Gastrocnemius medialis (tissue), 4 donors: ENCODE results near the gene GCLC. TPM values are rescaled to one million over a fixed set of nuclear protein-coding genes. Genes with fewer than 3 reads are reported as not detected.
A peak's percentile ranks its signal among the peaks of the same experiment; 100 is the strongest.

Experiments
- ATAC-seq, 2 donors: fragments of 150-250 bp; one replicate each; pipeline ENCODE4 v1.9.1; 2016
- DNase-seq, 2 donors: peaks; one replicate each; pipeline ENCODE4 v3.0.0-alpha.2; 2019
- H3K27ac ChIP-seq, 4 donors: fragments of 200-600 bp; sonication (generic); 1 replicate in 1 of 4; 2 replicates in 3 of 4; pipeline ENCODE4 v1.5.1; 2016 to 2018; ENCODE audit warnings: mild to moderate bottlenecking in 2 of 4, moderate library complexity in 1 of 4
- H3K27me3 ChIP-seq, 3 donors: fragments of 200-600 bp; sonication (generic) in 2 of 3; 1 replicate in 1 of 3; 2 replicates in 2 of 3; pipeline versions ENCODE4 v1.5.1 to v1.6.0; 2016 to 2019; ENCODE audit warnings: mild to moderate bottlenecking in 1 of 3, moderate library complexity in 1 of 3
- H3K36me3 ChIP-seq, 2 donors: fragments of 200-600 bp; sonication (generic) in 1 of 2; one replicate each; pipeline ENCODE4 v1.5.1; 2017 to 2018
- H3K4me1 ChIP-seq, 2 donors: fragments of 200-600 bp; sonication (generic) in 1 of 2; one replicate each; pipeline ENCODE4 v1.5.1; 2016 to 2017; ENCODE audit warnings: mild to moderate bottlenecking in 2 of 2
- H3K4me3 ChIP-seq, 4 donors: fragments of 200-600 bp; sonication (generic) in 3 of 4; 1 replicate in 1 of 4; 2 replicates in 3 of 4; pipeline ENCODE4 v1.5.1; 2016 to 2019; ENCODE audit warnings: mild to moderate bottlenecking in 2 of 4
- H3K9me3 ChIP-seq, 3 donors: fragments of 200-600 bp; sonication (generic) in 2 of 3; 1 replicate in 1 of 3; 2 replicates in 2 of 3; pipeline ENCODE4 v1.5.1; 2016 to 2019
- CTCF ChIP-seq, 5 experiments: fragments of 450-650 bp in 3 of 5; fragments of 200-600 bp in 2 of 5; sonication (generic) in 2 of 5; IDR thresholded peaks in 4 of 5; conservative IDR thresholded peaks in 1 of 5; 1 replicate in 4 of 5; 2 replicates in 1 of 5; pipeline ENCODE4 v1.5.1; 2016 to 2019; ENCODE audit warnings: antibody characterized with exemption in 5 of 5, mild to moderate bottlenecking in 3 of 5, moderate library complexity in 3 of 5
- POLR2A ChIP-seq, 2 donors: fragments of 450-650 bp; IDR thresholded peaks; one replicate each; pipeline ENCODE4 v1.6.1; 2017; ENCODE audit warnings: antibody characterized with exemption in 2 of 2, mild to moderate bottlenecking in 2 of 2, moderate library complexity in 2 of 2
- in situ Hi-C, 4 donors: fragments of 200-750 bp; cut with MboI; loops; one replicate each; pipeline versions ENCODE4 v1.15.0 to v1.8.0; 2017; ENCODE audit warnings: low sequenced_read_pairs in 4 of 4
- intact Hi-C: fragments of 100-400 bp; cut with DNase I; formaldehyde crosslinking; loops from one replicate; pipeline ENCODE4 v1.15.1; 2023; ENCODE audit warnings: low total_unique reads
- total RNA-seq, 4 donors: library from RNA; depleted of rRNA; stranded (reverse); fragments of >200 nt; gene quantifications; one replicate each; pipeline versions ENCODE4 v1.1.0 to v1.2.3, GENCODE V29; 2016

GCLC gene
- total RNA-seq, 4 donors from 2014 or later: 16.4 to 29.0 (median 20.5) TPM

GRCh38 chr6:53474010-53474409, 70.9 kb downstream of the GCLC start:
- DNase-seq (no peak), ATAC-seq (no peak)
- in situ Hi-C loops: no loop called here
- no peaks in the 10 kb centered on the region for H3K9me3 ChIP-seq
- TF ChIP-seq POLR2A (IDR thresholded peaks at IDR 0.05): no peak
- no peak for TF ChIP-seq CTCF (IDR thresholded peaks at IDR 0.05 in 4 of 5, conservative IDR thresholded peaks at IDR 0.05 in 1 of 5)
- no peak overlapping the region for H3K27ac ChIP-seq
- H3K4me1 ChIP-seq: no peaks in the 10 kb centered on the region
- intact Hi-C loops: no loop called here
- H3K4me3 ChIP-seq: no peak overlapping the region
- H3K36me3 ChIP-seq: no peaks in the 10 kb centered on the region
- H3K27me3 ChIP-seq: no peaks in the 10 kb centered on the region

DNA sequence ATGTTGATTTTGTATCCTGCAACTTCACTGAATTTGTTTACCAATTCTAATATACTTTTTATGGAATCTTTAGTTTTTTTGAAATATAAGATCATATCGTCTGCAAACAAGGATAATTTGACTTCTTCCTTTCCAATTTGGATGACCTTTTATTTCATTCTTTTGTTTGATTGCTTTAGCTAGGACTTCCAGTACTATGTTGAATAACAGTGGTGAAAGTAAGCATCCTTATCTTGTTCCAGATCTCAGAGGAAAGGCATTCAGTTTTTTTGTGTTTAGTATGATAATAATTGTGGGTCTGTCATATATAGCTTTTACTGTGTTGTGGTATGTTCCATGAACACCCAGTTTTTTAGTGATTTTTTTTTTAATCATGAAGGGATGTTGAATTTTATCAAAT, 75.7 kb downstream of the GCLC start:
- TF ChIP-seq POLR2A (IDR thresholded peaks at IDR 0.05) (no peak), CTCF (IDR thresholded peaks at IDR 0.05 in 4 of 5, conservative IDR thresholded peaks at IDR 0.05 in 1 of 5) (no peak)
- Histone ChIP-seq H3K4me3 (no peak overlapping the region), H3K27me3 (no peaks in the 10 kb centered on the region), H3K9me3 (no peaks in the 10 kb centered on the region), H3K27ac (peak overlapping the region in 1 of 4 donors; percentile 6), H3K4me1 (no peaks in the 10 kb centered on the region), H3K36me3 (no peaks in the 10 kb centered on the region)
- in situ Hi-C loops (no loop called here), intact Hi-C loops (no loop called here)
- DNase-seq (no peak), ATAC-seq (no peak)

DNA sequence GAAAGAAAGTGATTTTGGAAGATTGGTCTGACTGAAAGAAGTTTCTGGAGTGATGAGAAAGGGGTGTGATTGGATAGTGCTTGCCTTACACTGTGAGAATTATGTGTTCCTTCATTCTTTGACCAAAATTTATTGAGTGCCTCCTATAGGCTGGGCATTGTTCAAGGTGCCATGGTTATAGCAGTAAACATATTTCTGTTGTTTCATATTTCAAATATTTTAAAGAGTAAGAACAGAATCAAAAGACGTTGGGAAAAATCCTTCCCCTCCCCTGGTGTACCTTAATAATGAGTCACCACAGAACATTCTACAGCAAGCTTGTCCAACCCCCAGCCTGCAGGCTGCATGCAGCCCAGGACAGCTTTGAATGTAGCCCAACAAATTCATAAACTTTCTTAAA, 78.6 kb downstream of the GCLC start:
- in situ Hi-C loops: no loop called here
- no peaks in the 10 kb centered on the region for H3K27me3 ChIP-seq
- ATAC-seq (no peak), DNase-seq (no peak)
- H3K9me3 ChIP-seq: no peaks in the 10 kb centered on the region
- no peak overlapping the region for H3K27ac ChIP-seq
- no peak overlapping the region for H3K4me3 ChIP-seq
- H3K36me3 ChIP-seq: no peaks in the 10 kb centered on the region
- TF ChIP-seq CTCF (IDR thresholded peaks at IDR 0.05 in 4 of 5, conservative IDR thresholded peaks at IDR 0.05 in 1 of 5) (no peak), POLR2A (IDR thresholded peaks at IDR 0.05) (no peak)
- H3K4me1 ChIP-seq: no peaks in the 10 kb centered on the region
- intact Hi-C loops: no loop called here

DNA sequence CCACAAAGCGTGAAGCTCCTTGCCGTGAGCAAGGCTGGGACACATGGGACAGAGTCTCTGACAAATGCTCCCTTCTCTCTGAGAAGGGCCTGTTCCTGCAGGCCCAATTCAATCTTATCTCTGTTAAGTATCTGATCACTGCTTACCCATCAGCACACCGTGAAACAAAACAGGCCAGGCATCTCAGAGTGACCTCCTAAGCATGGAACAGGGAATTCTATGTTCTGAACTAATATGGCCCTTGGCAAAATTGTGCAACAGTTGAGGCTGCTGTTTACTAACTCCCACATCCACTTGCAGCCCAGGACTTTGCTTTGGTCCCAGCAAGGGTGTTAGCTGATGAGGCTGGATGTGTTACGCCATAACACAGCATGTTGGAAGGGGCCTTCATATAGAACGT, 79.2 kb downstream of the GCLC start:
- no peak overlapping the region for H3K27ac ChIP-seq
- no peak for ATAC-seq
- intact Hi-C loops (no loop called here), in situ Hi-C loops (no loop called here)
- no peaks in the 10 kb centered on the region for H3K36me3 ChIP-seq
- H3K4me3 ChIP-seq: no peak overlapping the region
- no peaks in the 10 kb centered on the region for H3K27me3 ChIP-seq
- TF ChIP-seq CTCF (IDR thresholded peaks at IDR 0.05 in 4 of 5, conservative IDR thresholded peaks at IDR 0.05 in 1 of 5) (no peak), POLR2A (IDR thresholded peaks at IDR 0.05) (no peak)
- H3K4me1 ChIP-seq: no peaks in the 10 kb centered on the region
- peak in 1 of 2 donors; percentile 15 for DNase-seq
- H3K9me3 ChIP-seq: no peaks in the 10 kb centered on the region

DNA sequence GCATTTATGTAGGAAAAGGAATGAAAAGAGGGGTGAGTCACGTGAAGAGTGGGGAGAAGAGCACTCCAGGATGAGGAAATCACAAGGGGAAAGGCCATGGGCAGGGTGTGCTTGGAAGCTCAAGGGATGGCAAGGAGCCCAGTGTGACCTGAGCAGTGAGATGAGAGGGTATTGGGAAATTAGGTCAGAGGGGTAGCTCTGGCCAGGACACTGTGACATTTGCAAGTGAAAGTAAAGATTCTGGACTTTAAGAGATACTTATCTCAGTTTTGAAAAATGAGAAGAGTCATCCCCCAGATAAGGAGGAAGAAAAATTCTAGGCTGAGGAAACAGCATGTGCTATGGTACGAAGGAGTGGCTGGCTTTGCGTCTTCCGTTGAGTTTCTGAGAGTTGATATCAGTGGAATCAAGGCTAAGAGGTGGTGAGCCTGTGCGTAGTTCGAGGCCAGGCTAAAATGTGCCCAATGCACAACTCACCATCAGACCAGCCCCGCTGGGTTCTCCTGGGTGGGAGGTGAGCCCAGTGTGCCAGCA, 79.9 kb downstream of the GCLC start:
- intact Hi-C loops: no loop called here
- Histone ChIP-seq H3K4me3 (no peak overlapping the region), H3K4me1 (no peaks in the 10 kb centered on the region), H3K9me3 (no peaks in the 10 kb centered on the region), H3K27me3 (no peaks in the 10 kb centered on the region), H3K36me3 (no peaks in the 10 kb centered on the region), H3K27ac (no peak overlapping the region)
- no peak for TF ChIP-seq POLR2A (IDR thresholded peaks at IDR 0.05)
- no peak for TF ChIP-seq CTCF (IDR thresholded peaks at IDR 0.05 in 4 of 5, conservative IDR thresholded peaks at IDR 0.05 in 1 of 5)
- in situ Hi-C loops: no loop called here
- DNase-seq: peak in 1 of 2 donors; percentile 43
- ATAC-seq: peak; percentile 19 to 53
